CD4-positive, CD25-positive, alpha-beta regulatory T cell (primary cell): ENCODE data around the gene KIF22. TPM values are rescaled to one million over a fixed set of nuclear protein-coding genes. Genes with fewer than 3 reads are reported as not detected.
A peak's percentile ranks its signal among the peaks of the same experiment; 100 is the strongest.
"Not testable (repeated sequence)": the region's sequence is repeated elsewhere in the genome, so short reads cannot be mapped to it uniquely, and the experiment has no call there.

Experiments
- ATAC-seq, 2 donors: fragments of 150-1000 bp; cut with Tn5 transposase; one replicate each; pipeline ENCODE4 v1.10.0; 2021; ENCODE audit warnings: low read depth in 2 of 2, moderate number of reproducible peaks in 2 of 2, moderate library complexity in 1 of 2
- DNase-seq, 3 donors: peaks; one replicate each; pipeline versions ENCODE4 v3.0.0 to v3.0.0-alpha.2; 2012 to 2022; ENCODE audit warnings: mixed read lengths in 1 of 3
- H3K27ac ChIP-seq: one replicate; pipeline ENCODE4 v1.7.0; 2013; ENCODE audit warnings: mild to moderate bottlenecking, low read length; ENCODE audit not compliant: insufficient read depth, poor library complexity, severe bottlenecking
- H3K27me3 ChIP-seq: one replicate; pipeline ENCODE4 v1.7.0; 2013; ENCODE audit warnings: low read length; ENCODE audit not compliant: control insufficient read depth, insufficient read depth
- H3K36me3 ChIP-seq: one replicate; pipeline ENCODE4 v1.7.0; 2013; ENCODE audit warnings: mild to moderate bottlenecking, low read length, moderate library complexity; ENCODE audit not compliant: control insufficient read depth, insufficient read depth
- H3K4me1 ChIP-seq: 2 replicates; pipeline ENCODE4 v1.7.0; 2013; ENCODE audit warnings: mild to moderate bottlenecking, low read length; ENCODE audit not compliant: insufficient read depth, control insufficient read depth, poor library complexity, severe bottlenecking
- H3K4me3 ChIP-seq: one replicate; pipeline ENCODE4 v1.7.0; 2013; ENCODE audit warnings: low read depth, mild to moderate bottlenecking, low read length, moderate library complexity
- H3K9me3 ChIP-seq, 2 experiments: 1 replicate in 1 of 2; 2 replicates in 1 of 2; pipeline ENCODE4 v1.7.0; 2013; ENCODE audit warnings: low read length in 2 of 2, mild to moderate bottlenecking in 1 of 2, moderate library complexity in 1 of 2; ENCODE audit not compliant: control insufficient read depth in 2 of 2
- H3K27ac Mint-ChIP-seq, 3 donors: one replicate each; pipeline ENCODE4 v1.8.0; 2020 to 2022; ENCODE audit warnings: mild to moderate bottlenecking in 3 of 3, mixed read lengths in 3 of 3, moderate library complexity in 2 of 3
- H3K27me3 Mint-ChIP-seq: one replicate; pipeline ENCODE4 v1.8.0; 2022; ENCODE audit warnings: mild to moderate bottlenecking, mixed read lengths
- H3K36me3 Mint-ChIP-seq: one replicate; pipeline ENCODE4 v1.8.0; 2020; ENCODE audit warnings: mixed read lengths
- H3K4me1 Mint-ChIP-seq, 4 donors: one replicate each; pipeline ENCODE4 v1.8.0; 2020 to 2022; ENCODE audit warnings: mixed read lengths in 4 of 4, mild to moderate bottlenecking in 1 of 4
- H3K4me3 Mint-ChIP-seq, 4 donors: one replicate each; pipeline ENCODE4 v1.8.0; 2020 to 2022; ENCODE audit warnings: mild to moderate bottlenecking in 4 of 4, mixed read lengths in 4 of 4, moderate library complexity in 3 of 4
- H3K9me3 Mint-ChIP-seq, 7 donors: one replicate each; pipeline ENCODE4 v1.8.0; 2020 to 2022; ENCODE audit warnings: mixed read lengths in 7 of 7, mild to moderate bottlenecking in 3 of 7, moderate library complexity in 2 of 7
- polyA plus RNA-seq, 4 donors: library from polyadenylated mRNA; unstranded; fragments of 300-500 nt; fragmentation: Illumina TruSeq; gene quantifications; one replicate each; pipeline ENCODE4 v1.2.3, GENCODE V29; 2021
- total RNA-seq: library from RNA; stranded (reverse); gene quantifications from one replicate; pipeline ENCODE4 v1.2.3, GENCODE V29; 2022

KIF22 gene
- total and polyA plus RNA-seq, 5 donors from 2014 or later: 49.4 to 89.1 (median 58.4) TPM

GRCh38 chr16:29833219-29833618 lies 42.7 kb downstream of the KIF22 start:
- not testable (repeated sequence) for H3K9me3 ChIP-seq, H3K27me3 ChIP-seq, H3K9me3 Mint-ChIP-seq, ATAC-seq, H3K4me3 ChIP-seq, H3K4me1 ChIP-seq, H3K27me3 Mint-ChIP-seq, DNase-seq, H3K4me3 Mint-ChIP-seq, H3K27ac ChIP-seq
- H3K36me3 ChIP-seq: peaks cover 68% of the 10 kb centered on the region
- Mint-ChIP-seq H3K4me1 (peaks cover 0 to 25% (median 12%) of the 10 kb centered on the region in 4 donors), H3K27ac (peak overlapping the region in 1 of 3 donors; percentile 46), H3K36me3 (peaks cover 33% of the 10 kb centered on the region)

GRCh38 chr16:29834079-29834478 lies 43.5 kb downstream of the KIF22 start:
- Mint-ChIP-seq H3K36me3 (peaks cover 34% of the 10 kb centered on the region), H3K4me1 (peaks cover 0 to 18% (median 9%) of the 10 kb centered on the region in 4 donors), H3K27me3 (no peaks in the 10 kb centered on the region), H3K9me3 (no peaks in the 10 kb centered on the region), H3K27ac (no peak overlapping the region), H3K4me3 (no peak overlapping the region)
- Histone ChIP-seq H3K4me3 (no peak overlapping the region), H3K9me3 (no peaks in the 10 kb centered on the region), H3K27ac (no peak overlapping the region), H3K36me3 (peaks cover 76% of the 10 kb centered on the region), H3K27me3 (no peaks in the 10 kb centered on the region), H3K4me1 (peaks cover 5% of the 10 kb centered on the region)
- DNase-seq: no peak
- no peak for ATAC-seq

GRCh38 chr16:29835926-29836325 lies 45.4 kb downstream of the KIF22 start:
- Mint-ChIP-seq H3K9me3 (no peaks in the 10 kb centered on the region), H3K4me3 (no peak overlapping the region), H3K27me3 (no peaks in the 10 kb centered on the region), H3K4me1 (peaks cover 0 to 5% (median 4%) of the 10 kb centered on the region in 4 donors), H3K27ac (peak overlapping the region in 1 of 3 donors; percentile 77), H3K36me3 (peaks cover 39% of the 10 kb centered on the region)
- H3K4me3 ChIP-seq: no peak overlapping the region
- no peaks in the 10 kb centered on the region for H3K9me3 ChIP-seq
- DNase-seq (no peak), ATAC-seq (no peak)
- peaks cover 81% of the 10 kb centered on the region for H3K36me3 ChIP-seq
- H3K27ac ChIP-seq: no peak overlapping the region
- no peaks in the 10 kb centered on the region for H3K27me3 ChIP-seq
- no peaks in the 10 kb centered on the region for H3K4me1 ChIP-seq

DNA sequence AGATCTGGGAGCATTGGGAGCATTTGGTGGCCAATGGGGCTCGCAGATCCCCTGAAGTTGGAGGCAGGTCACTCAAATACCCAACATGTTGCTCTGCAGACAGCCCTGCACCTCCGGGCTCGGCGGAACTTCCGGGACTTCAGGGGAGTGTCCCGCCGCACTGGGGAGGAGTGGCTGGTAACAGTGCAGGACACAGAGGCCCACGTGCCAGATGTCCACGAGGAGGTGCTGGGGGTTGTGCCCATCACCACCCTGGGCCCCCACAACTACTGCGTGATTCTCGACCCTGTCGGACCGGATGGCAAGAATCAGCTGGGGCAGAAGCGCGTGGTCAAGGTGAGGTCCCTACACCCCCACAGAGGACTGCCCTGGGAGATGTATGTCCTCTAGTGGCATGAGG lies 46.1 kb downstream of the KIF22 start:
- Mint-ChIP-seq H3K4me1 (peaks cover 0 to 5% (median 4%) of the 10 kb centered on the region in 4 donors), H3K27me3 (no peaks in the 10 kb centered on the region), H3K4me3 (peak overlapping the region in 1 of 4 donors; percentile 10), H3K27ac (no peak overlapping the region), H3K36me3 (peaks cover 43% of the 10 kb centered on the region), H3K9me3 (no peaks in the 10 kb centered on the region)
- Histone ChIP-seq H3K27ac (no peak overlapping the region), H3K4me1 (no peaks in the 10 kb centered on the region), H3K4me3 (no peak overlapping the region), H3K36me3 (peaks cover 83% of the 10 kb centered on the region), H3K9me3 (no peaks in the 10 kb centered on the region), H3K27me3 (no peaks in the 10 kb centered on the region)
- ATAC-seq: no peak
- no peak for DNase-seq

DNA sequence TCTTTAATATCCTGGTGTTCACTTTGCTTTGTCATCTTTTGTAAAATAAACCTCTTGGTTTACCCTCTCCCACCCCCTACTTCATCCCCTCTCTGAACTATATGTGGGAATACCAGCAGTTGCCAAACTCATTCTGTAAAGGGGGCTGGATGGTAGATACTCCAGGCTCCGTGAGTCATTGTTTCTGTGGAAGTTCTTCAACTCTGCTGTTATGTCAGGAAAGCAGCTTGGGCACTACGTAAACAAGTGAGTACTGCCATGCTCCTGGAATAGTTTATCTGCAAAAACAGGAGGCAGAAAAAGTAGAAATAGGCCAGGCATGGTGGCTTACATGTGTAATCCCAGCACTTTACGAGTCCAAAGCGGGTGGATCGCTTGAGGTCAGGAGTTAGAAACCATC lies 47.3 kb downstream of the KIF22 start:
- no peaks in the 10 kb centered on the region for H3K4me1 ChIP-seq
- H3K9me3 ChIP-seq: no peaks in the 10 kb centered on the region
- no peaks in the 10 kb centered on the region for H3K27me3 ChIP-seq
- H3K4me1 Mint-ChIP-seq: no peaks in the 10 kb centered on the region
- no peak overlapping the region for H3K27ac Mint-ChIP-seq
- no peaks in the 10 kb centered on the region for H3K27me3 Mint-ChIP-seq
- no peak overlapping the region for H3K4me3 ChIP-seq
- peaks cover 38% of the 10 kb centered on the region for H3K36me3 Mint-ChIP-seq
- DNase-seq (no peak), ATAC-seq (no peak)
- H3K9me3 Mint-ChIP-seq: no peaks in the 10 kb centered on the region
- H3K4me3 Mint-ChIP-seq: no peak overlapping the region
- no peak overlapping the region for H3K27ac ChIP-seq
- H3K36me3 ChIP-seq: peaks cover 88% of the 10 kb centered on the region

DNA sequence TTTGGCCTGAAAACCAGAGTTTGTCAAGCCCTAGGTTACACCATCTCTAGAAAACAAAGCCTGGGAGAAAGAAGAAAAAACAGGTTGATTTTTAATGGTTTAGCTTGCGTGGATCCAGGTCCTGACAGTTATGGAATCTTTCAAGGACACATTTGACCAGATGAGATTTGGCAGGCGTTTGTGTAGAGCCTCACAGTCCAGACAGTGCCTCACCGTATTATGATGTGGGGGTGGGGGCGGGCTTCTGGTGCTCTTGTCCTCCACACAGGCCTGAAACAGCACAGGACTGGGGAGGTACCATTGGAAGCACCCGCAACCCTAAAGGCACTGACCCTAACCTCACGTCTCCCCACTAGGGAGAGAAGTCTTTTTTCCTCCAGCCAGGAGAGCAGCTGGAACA lies 49.3 kb downstream of the KIF22 start:
- H3K27me3 Mint-ChIP-seq: no peaks in the 10 kb centered on the region

GRCh38 chr16:29840240-29840639 lies 49.7 kb downstream of the KIF22 start:
- Histone ChIP-seq H3K27ac (no peak overlapping the region), H3K4me1 (no peaks in the 10 kb centered on the region), H3K27me3 (no peaks in the 10 kb centered on the region), H3K4me3 (no peak overlapping the region), H3K36me3 (peaks cover 82% of the 10 kb centered on the region), H3K9me3 (no peaks in the 10 kb centered on the region)
- H3K27me3 Mint-ChIP-seq: no peaks in the 10 kb centered on the region
- no peak overlapping the region for H3K4me3 Mint-ChIP-seq
- no peak for DNase-seq
- H3K27ac Mint-ChIP-seq: no peak overlapping the region
- H3K9me3 Mint-ChIP-seq: no peaks in the 10 kb centered on the region
- ATAC-seq: no peak
- H3K36me3 Mint-ChIP-seq: peaks cover 36% of the 10 kb centered on the region
- H3K4me1 Mint-ChIP-seq: no peaks in the 10 kb centered on the region

More for the DNA sequence above, 49.3 kb downstream of the KIF22 start:
- H3K4me3 ChIP-seq: no peak overlapping the region
- peaks cover 82% of the 10 kb centered on the region for H3K36me3 ChIP-seq
- ATAC-seq (no peak), DNase-seq (no peak)
- no peaks in the 10 kb centered on the region for H3K27me3 ChIP-seq
- no peak overlapping the region for H3K4me3 Mint-ChIP-seq
- H3K27ac ChIP-seq: no peak overlapping the region
- no peaks in the 10 kb centered on the region for H3K4me1 ChIP-seq
- H3K27ac Mint-ChIP-seq: no peak overlapping the region
- no peaks in the 10 kb centered on the region for H3K4me1 Mint-ChIP-seq
- H3K36me3 Mint-ChIP-seq: peaks cover 35% of the 10 kb centered on the region
- no peaks in the 10 kb centered on the region for H3K9me3 ChIP-seq
- no peaks in the 10 kb centered on the region for H3K9me3 Mint-ChIP-seq

GRCh38 chr16:29841631-29842030 lies 51.1 kb downstream of the KIF22 start:
- Mint-ChIP-seq H3K27ac (no peak overlapping the region), H3K9me3 (no peaks in the 10 kb centered on the region), H3K4me3 (no peak overlapping the region), H3K4me1 (no peaks in the 10 kb centered on the region), H3K27me3 (no peaks in the 10 kb centered on the region), H3K36me3 (peaks cover 35% of the 10 kb centered on the region)
- Histone ChIP-seq H3K36me3 (peaks cover 84% of the 10 kb centered on the region), H3K4me3 (no peak overlapping the region), H3K27ac (no peak overlapping the region), H3K4me1 (no peaks in the 10 kb centered on the region), H3K9me3 (no peaks in the 10 kb centered on the region), H3K27me3 (no peaks in the 10 kb centered on the region)
- DNase-seq (no peak), ATAC-seq (no peak)
